ENCODE measurements around the gene IPMK. TPM values are rescaled to one million over a fixed set of nuclear protein-coding genes. Genes with fewer than 3 reads are reported as not detected.

Gene IPMK
- total RNA-seq, 1 experiment from 2014 or later, result 5.5 TPM

GRCh38 chr10:58209669-58210068 is 58.0 kb downstream of the IPMK start:
- H3K4me2 ChIP-seq (ENCODE audit: low read length), result no peak overlapping the region
- no peak overlapping the region for H3K27ac ChIP-seq (ENCODE audit: low read depth, low read length)
- DNase-seq (ENCODE audit: low read depth, low spot score) (no peak), ATAC-seq (no peak)
- ChIA-PET RAD21 (ENCODE audit: low non-redundant PET in 1 of 2, low total read pairs in 2 of 2, uncharacterized antibody in 2 of 2, unreplicated experiment in 2 of 2) (no interaction called here), POLR2A (no interaction called here), CTCF (no interaction called here)
- no peaks in the 10 kb centered on the region for H3K9me2 ChIP-seq (ENCODE audit: insufficient read depth)
- no peaks in the 10 kb centered on the region for H3K9me3 ChIP-seq (ENCODE audit: control insufficient read depth in 1 of 2, insufficient read depth in 1 of 2, low read depth in 1 of 2, low read length in 2 of 2)
- no peak overlapping the region for H3K4me3 ChIP-seq (replicated peaks in 1 of 2; ENCODE audit: low read depth in 1 of 2, low read length in 2 of 2)
- no peak overlapping the region for H3K9ac ChIP-seq (ENCODE audit: low read length)
- no peaks in the 10 kb centered on the region for H3K36me3 ChIP-seq (ENCODE audit: control insufficient read depth in 1 of 2, insufficient read depth in 2 of 2, low read length in 2 of 2)
- no peaks in the 10 kb centered on the region for H4K20me1 ChIP-seq (ENCODE audit: insufficient read depth)
- intact Hi-C loops (cut with micrococcal nuclease), result no loop called here
- no TSS peak for BruUV-seq (replicated peaks)
- no peak overlapping the region for H2AFZ ChIP-seq (ENCODE audit: low read depth, low read length, poor library complexity, severe bottlenecking)
- no peaks in the 10 kb centered on the region for H3K79me2 ChIP-seq (ENCODE audit: insufficient read depth, low read length)
- TF ChIP-seq EZH2phosphoT487 (IDR thresholded peaks at IDR 0.05; ENCODE audit: borderline replicate concordance) (no peak), POLR2AphosphoS5 (IDR thresholded peaks at IDR 0.05; ENCODE audit: low read depth, low read length) (no peak), SP1 (IDR thresholded peaks at IDR 0.05; ENCODE audit: low read depth) (no peak), EGR1 (IDR thresholded peaks at IDR 0.05; ENCODE audit: low read depth) (no peak), SIN3A (IDR thresholded peaks at IDR 0.05; ENCODE audit: low read depth) (no peak), POLR2A (IDR thresholded peaks at IDR 0.05; ENCODE audit: borderline replicate concordance, extremely low read depth, insufficient read depth, insufficient read length) (no peak), ELF1 (IDR thresholded peaks at IDR 0.05; ENCODE audit: borderline replicate concordance, low read depth) (no peak), MAX (IDR thresholded peaks at IDR 0.05) (no peak), CBX3 (IDR thresholded peaks at IDR 0.05; ENCODE audit: low read depth) (no peak), JUND (IDR thresholded peaks at IDR 0.05) (no peak), REST (IDR thresholded peaks at IDR 0.05; ENCODE audit: low read depth) (no peak), FOSL1 (IDR thresholded peaks at IDR 0.05; ENCODE audit: low read depth) (no peak), YY1 (IDR thresholded peaks at IDR 0.05; ENCODE audit: extremely low read depth, insufficient replicate concordance, low read depth, low read length) (no peak), ZFX (IDR thresholded peaks at IDR 0.05) (no peak), TCF7L2 (IDR thresholded peaks at IDR 0.05; ENCODE audit: borderline replicate concordance, extremely low read depth, insufficient read depth, insufficient read length) (no peak), EZH2 (IDR thresholded peaks at IDR 0.05) (no peak)
- TF ChIP-seq, protein P1, sequence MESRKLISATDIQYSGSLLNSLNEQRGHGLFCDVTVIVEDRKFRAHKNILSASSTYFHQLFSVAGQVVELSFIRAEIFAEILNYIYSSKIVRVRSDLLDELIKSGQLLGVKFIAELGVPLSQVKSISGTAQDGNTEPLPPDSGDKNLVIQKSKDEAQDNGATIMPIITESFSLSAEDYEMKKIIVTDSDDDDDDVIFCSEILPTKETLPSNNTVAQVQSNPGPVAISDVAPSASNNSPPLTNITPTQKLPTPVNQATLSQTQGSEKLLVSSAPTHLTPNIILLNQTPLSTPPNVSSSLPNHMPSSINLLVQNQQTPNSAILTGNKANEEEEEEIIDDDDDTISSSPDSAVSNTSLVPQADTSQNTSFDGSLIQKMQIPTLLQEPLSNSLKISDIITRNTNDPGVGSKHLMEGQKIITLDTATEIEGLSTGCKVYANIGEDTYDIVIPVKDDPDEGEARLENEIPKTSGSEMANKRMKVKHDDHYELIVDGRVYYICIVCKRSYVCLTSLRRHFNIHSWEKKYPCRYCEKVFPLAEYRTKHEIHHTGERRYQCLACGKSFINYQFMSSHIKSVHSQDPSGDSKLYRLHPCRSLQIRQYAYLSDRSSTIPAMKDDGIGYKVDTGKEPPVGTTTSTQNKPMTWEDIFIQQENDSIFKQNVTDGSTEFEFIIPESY (IDR thresholded peaks at IDR 0.05; ENCODE audit: extremely low read depth, insufficient replicate concordance, low read length), result no peak
- TF ChIP-seq, protein P2, sequence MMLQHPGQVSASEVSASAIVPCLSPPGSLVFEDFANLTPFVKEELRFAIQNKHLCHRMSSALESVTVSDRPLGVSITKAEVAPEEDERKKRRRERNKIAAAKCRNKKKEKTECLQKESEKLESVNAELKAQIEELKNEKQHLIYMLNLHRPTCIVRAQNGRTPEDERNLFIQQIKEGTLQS (IDR thresholded peaks at IDR 0.05), result no peak
- H3K4me1 ChIP-seq (ENCODE audit: control insufficient read depth in 1 of 2, insufficient read depth in 2 of 2, low read length in 2 of 2), result no peaks in the 10 kb centered on the region
- no peaks in the 10 kb centered on the region for H3K27me3 ChIP-seq (ENCODE audit: insufficient read depth, low read length)

Data from HCT116 (cell line).